ENCODE measurements around the gene TBC1D22A.
"Not testable (repeated sequence)": the region's sequence is repeated elsewhere in the genome, so short reads cannot be mapped to it uniquely, and the experiment has no call there.

TBC1D22A gene

GRCh38 chr22:46762238-46763050 lies at the start of gene TBC1D22A:
TSS of gene TBC1D22A (plus strand) at chr22:46762650. CDS start at chr22:46762787, 137 bp downstream.
- DNase-seq, result peak; percentile 98

GRCh38 chr22:46714550-46714949 lies 47.9 kb upstream of the TBC1D22A start:
- DNase-seq, result no peak

GRCh38 chr22:46719921-46720320 lies 42.5 kb upstream of the TBC1D22A start:
- DNase-seq, result no peak

- DNase-seq, result no peak
Measured at GRCh38 chr22:46721501-46722085, 40.9 kb upstream of the TBC1D22A start.

- DNase-seq, result no peak
Measured at GRCh38 chr22:46723882-46724281, 38.6 kb upstream of the TBC1D22A start.

GRCh38 chr22:46725096-46725495 lies 37.4 kb upstream of the TBC1D22A start:
- no peak for DNase-seq

GRCh38 chr22:46726066-46726985 lies 36.1 kb upstream of the TBC1D22A start:
- no peak for DNase-seq

- DNase-seq, result no peak
Measured at GRCh38 chr22:46726986-46727317, 35.5 kb upstream of the TBC1D22A start.

- no peak for DNase-seq
Measured at GRCh38 chr22:46727813-46728364, 34.6 kb upstream of the TBC1D22A start.

- no peak for DNase-seq
Measured at GRCh38 chr22:46728470-46728869, 34.0 kb upstream of the TBC1D22A start.

GRCh38 chr22:46730568-46731245 lies 31.7 kb upstream of the TBC1D22A start:
- no peak for DNase-seq

GRCh38 chr22:46731246-46732040 lies 31.0 kb upstream of the TBC1D22A start:
- DNase-seq, result no peak

GRCh38 chr22:46732041-46732379 lies 30.4 kb upstream of the TBC1D22A start:
- no peak for DNase-seq

- no peak for DNase-seq
Measured at GRCh38 chr22:46732513-46732912, 29.9 kb upstream of the TBC1D22A start.

GRCh38 chr22:46734213-46734722 lies 28.2 kb upstream of the TBC1D22A start:
- DNase-seq, result not testable (repeated sequence)

GRCh38 chr22:46734830-46735453 lies 27.5 kb upstream of the TBC1D22A start:
- DNase-seq, result peak; percentile 89

GRCh38 chr22:46735747-46736608 lies 26.5 kb upstream of the TBC1D22A start:
- no peak for DNase-seq

- DNase-seq, result no peak
Measured at GRCh38 chr22:46736705-46737104, 25.7 kb upstream of the TBC1D22A start.

GRCh38 chr22:46737105-46737975 lies 25.1 kb upstream of the TBC1D22A start:
- peak; percentile 81 for DNase-seq

All from activated effector memory CD4-positive, alpha-beta T cell treated with anti-CD3 and anti-CD28 coated beads, Interleukin-2, amount 50 U/mL, for 16 hours (primary cell).